Naive thymus-derived CD4-positive, alpha-beta T cell (primary cell): ENCODE measurements around the gene FBXO5. TPM values are rescaled to one million over a fixed set of nuclear protein-coding genes. Genes with fewer than 3 reads are reported as not detected.
"Not testable (repeated sequence)": the region's sequence is repeated elsewhere in the genome, so short reads cannot be mapped to it uniquely, and the experiment has no call there.

Experiments used
- ATAC-seq: fragments of 150-1000 bp; cut with Tn5 transposase; 2 replicates; pipeline ENCODE4 v1.10.0; 2021; ENCODE audit warnings: mild to moderate bottlenecking, moderate library complexity
- CTCF ChIA-PET: fragments of 350-600 bp; sonication (Branson Sonifier 250); formaldehyde crosslinking; loops from one replicate; lab custom pipeline; 2021; ENCODE audit warnings: antibody characterized with exemption; lab: Charles Lee
- POLR2A ChIA-PET: fragments of 350-600 bp; sonication (Branson Sonifier 250); formaldehyde crosslinking; loops from one replicate; lab custom pipeline; 2021; ENCODE audit warnings: antibody characterized with exemption, inconsistent platforms; lab: Charles Lee
- DNase-seq, 9 donors: peaks; one replicate each; pipeline versions ENCODE4 v3.0.0 to v3.0.0-alpha.2; 2020 to 2022; ENCODE audit warnings: mixed read lengths in 1 of 9
- H3K27ac ChIP-seq: one replicate; pipeline ENCODE4 v1.7.0; 2013; ENCODE audit warnings: mild to moderate bottlenecking, low read depth, low read length, moderate library complexity
- H3K27me3 ChIP-seq, 2 donors: one replicate each; pipeline ENCODE4 v1.7.0; 2013; ENCODE audit warnings: low read length in 2 of 2, mild to moderate bottlenecking in 2 of 2, moderate library complexity in 2 of 2; ENCODE audit not compliant: control insufficient read depth in 2 of 2, insufficient read depth in 2 of 2
- H3K36me3 ChIP-seq, 3 experiments: 1 replicate in 2 of 3; 2 replicates in 1 of 3; pipeline ENCODE4 v1.7.0; 2013; ENCODE audit warnings: low read length in 3 of 3, mild to moderate bottlenecking in 3 of 3, moderate library complexity in 1 of 3; ENCODE audit not compliant: insufficient read depth in 3 of 3, control insufficient read depth in 2 of 3
- H3K4me1 ChIP-seq, 2 donors: one replicate each; pipeline ENCODE4 v1.7.0; 2013; ENCODE audit warnings: low read length in 2 of 2, mild to moderate bottlenecking in 2 of 2, moderate library complexity in 1 of 2; ENCODE audit not compliant: control insufficient read depth in 2 of 2, insufficient read depth in 2 of 2
- H3K4me3 ChIP-seq: 2 replicates; pipeline ENCODE4 v1.7.0; 2013; ENCODE audit warnings: mild to moderate bottlenecking, low read length
- H3K9me3 ChIP-seq, 3 experiments: 1 replicate in 2 of 3; 2 replicates in 1 of 3; pipeline ENCODE4 v1.7.0; 2013; ENCODE audit warnings: low read length in 3 of 3; ENCODE audit not compliant: control insufficient read depth in 2 of 3
- H3K27ac Mint-ChIP-seq, 9 donors: one replicate each; pipeline ENCODE4 v1.8.0; 2020 to 2022; ENCODE audit warnings: mixed read lengths in 9 of 9, mild to moderate bottlenecking in 8 of 9, moderate library complexity in 5 of 9, inconsistent platforms in 2 of 9
- H3K27me3 Mint-ChIP-seq, 5 donors: one replicate each; pipeline ENCODE4 v1.8.0; 2021 to 2022; ENCODE audit warnings: mixed read lengths in 5 of 5, mild to moderate bottlenecking in 1 of 5
- H3K36me3 Mint-ChIP-seq, 5 donors: one replicate each; pipeline ENCODE4 v1.8.0; 2020 to 2022; ENCODE audit warnings: mixed read lengths in 5 of 5, mild to moderate bottlenecking in 3 of 5, inconsistent platforms in 1 of 5
- H3K4me1 Mint-ChIP-seq, 7 donors: one replicate each; pipeline ENCODE4 v1.8.0; 2020 to 2022; ENCODE audit warnings: mixed read lengths in 7 of 7, mild to moderate bottlenecking in 3 of 7, inconsistent platforms in 1 of 7
- H3K4me3 Mint-ChIP-seq, 10 donors: one replicate each; pipeline ENCODE4 v1.8.0; 2020 to 2022; ENCODE audit warnings: mild to moderate bottlenecking in 10 of 10, mixed read lengths in 10 of 10, moderate library complexity in 6 of 10, inconsistent platforms in 2 of 10
- H3K9me3 Mint-ChIP-seq, 11 donors: one replicate each; pipeline ENCODE4 v1.8.0; 2020 to 2022; ENCODE audit warnings: mixed read lengths in 11 of 11, mild to moderate bottlenecking in 4 of 11, inconsistent platforms in 1 of 11, moderate library complexity in 1 of 11
- intact Hi-C, 2 donors: fragments of 100-400 bp; cut with micrococcal nuclease; formaldehyde crosslinking; loops; one replicate each; pipeline ENCODE4 v1.15.1; 2023
- polyA plus RNA-seq, 2 donors: library from polyadenylated mRNA; unstranded; fragments of 300-500 nt; fragmentation: Illumina TruSeq; gene quantifications; one replicate each; pipeline ENCODE4 v1.2.3, GENCODE V29; 2021
- total RNA-seq, 6 experiments: library from RNA in 5 of 6; stranded (reverse) in 5 of 6; gene quantifications; 1 replicate in 5 of 6; 2 replicates in 1 of 6; pipeline ENCODE4 v1.2.3 and lab custom pipeline; 2021 to 2026

Gene FBXO5
- total and polyA plus RNA-seq, 7 experiments from 2014 or later, result 3.2 to 50.2 (median 9.0) TPM

DNA sequence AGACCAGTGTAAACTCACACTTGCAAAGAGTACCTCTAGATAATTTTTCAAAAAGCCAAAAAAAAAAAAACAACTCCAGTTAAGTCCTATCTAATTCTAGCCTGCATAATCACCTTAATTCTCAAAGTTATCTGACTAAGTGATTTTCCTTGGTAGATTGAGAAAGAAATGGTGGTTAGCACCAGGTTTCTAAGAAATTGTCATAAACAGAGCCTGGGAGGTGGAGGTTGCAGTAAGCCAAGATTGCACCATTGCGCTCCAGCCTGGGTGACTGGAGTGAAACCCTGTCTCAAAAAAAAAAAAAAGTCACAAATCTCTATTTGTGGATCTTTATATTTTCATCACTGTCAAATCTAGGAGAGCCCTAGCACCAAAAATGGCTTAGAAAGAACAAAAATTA is 8.9 kb downstream of the FBXO5 start:
- Mint-ChIP-seq H3K9me3 (peaks cover 7 to 32% (median 12%) of the 10 kb centered on the region in 11 donors), H3K4me1 (peaks cover 17 to 53% (median 23%) of the 10 kb centered on the region in 7 donors), H3K36me3 (peaks cover 24 to 77% (median 70%) of the 10 kb centered on the region in 5 donors), H3K4me3 (peak overlapping the region in 2 of 10 donors; percentile 8 to 60), H3K27ac (peak overlapping the region in 1 of 9 donors; percentile 46), H3K27me3 (no peaks in the 10 kb centered on the region)
- no peak overlapping the region for H3K27ac ChIP-seq
- H3K4me1 ChIP-seq, result peaks cover 0 to 5% of the 10 kb centered on the region in 2 donors
- DNase-seq (no peak), ATAC-seq (peak; percentile 18)
- CTCF ChIA-PET, result interaction anchor here (1.3 kb wide), 1 partner anchor 26 kb away, joined by 4 read pairs; no protein-coding TSS in a partner anchor
- no peaks in the 10 kb centered on the region for H3K27me3 ChIP-seq
- intact Hi-C loops, result loop anchor here (5.0 to 10.0 kb wide), 2 partner anchors 33 to 789 kb away; no protein-coding TSS in a partner anchor
- no peak overlapping the region for H3K4me3 ChIP-seq
- peaks cover 0 to 11% (median 0%) of the 10 kb centered on the region in 3 experiments for H3K9me3 ChIP-seq
- H3K36me3 ChIP-seq, result peaks cover 0 to 57% (median 17%) of the 10 kb centered on the region in 3 experiments
- POLR2A ChIA-PET, result no interaction called here

DNA sequence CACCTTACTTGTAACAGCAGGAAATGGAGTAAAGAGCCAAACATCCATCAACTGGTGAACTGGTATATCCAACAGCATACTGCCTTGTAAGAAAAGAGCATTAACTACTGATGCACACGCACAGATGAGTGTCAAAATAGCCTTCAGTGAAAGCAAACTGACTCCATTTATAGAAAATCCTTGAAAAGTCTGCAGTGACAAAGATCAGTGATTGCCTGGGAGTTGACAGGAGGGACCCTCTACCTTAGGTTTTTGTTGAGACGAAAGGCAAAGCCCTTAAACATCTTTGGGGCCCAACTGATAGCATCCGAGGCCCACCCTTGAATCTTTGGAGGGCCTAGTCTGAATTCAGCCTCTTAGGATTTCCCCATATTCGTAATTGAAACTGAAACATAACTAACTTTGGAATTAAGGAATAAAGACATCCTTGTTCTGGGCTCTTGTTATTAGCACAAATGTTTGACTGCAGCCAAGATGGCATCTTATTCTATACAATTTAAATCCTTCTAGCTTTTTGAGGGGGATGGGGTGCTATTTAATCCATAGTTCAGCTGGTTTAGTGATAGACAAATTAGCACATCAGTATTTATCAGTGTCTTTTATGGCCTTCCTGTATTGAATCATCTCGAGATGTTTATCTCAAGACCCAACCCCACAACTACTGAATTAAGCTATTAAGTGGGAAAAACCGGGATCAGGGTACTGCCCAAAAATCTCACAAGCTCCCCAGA is 13.0 kb downstream of the FBXO5 start:
- POLR2A ChIA-PET, result no interaction called here
- no peak overlapping the region for H3K27ac ChIP-seq
- H3K27me3 Mint-ChIP-seq, result peaks cover 0 to 13% (median 0%) of the 10 kb centered on the region in 5 donors
- CTCF ChIA-PET, result no interaction called here
- intact Hi-C loops, result loop anchor here (5.0 to 10.0 kb wide), 2 partner anchors 37 to 785 kb away; no protein-coding TSS in a partner anchor
- DNase-seq (no peak), ATAC-seq (no peak)
- H3K4me1 Mint-ChIP-seq, result peaks cover 2 to 19% (median 3%) of the 10 kb centered on the region in 7 donors
- H3K36me3 Mint-ChIP-seq, result peaks cover 27 to 67% (median 63%) of the 10 kb centered on the region in 5 donors
- peaks cover 0 to 11% (median 0%) of the 10 kb centered on the region in 3 experiments for H3K9me3 ChIP-seq
- no peaks in the 10 kb centered on the region for H3K27me3 ChIP-seq
- no peak overlapping the region for H3K4me3 Mint-ChIP-seq
- no peak overlapping the region for H3K27ac Mint-ChIP-seq
- peaks cover 0 to 3% of the 10 kb centered on the region in 2 donors for H3K4me1 ChIP-seq
- no peak overlapping the region for H3K4me3 ChIP-seq
- peaks cover 14 to 67% (median 41%) of the 10 kb centered on the region in 11 donors for H3K9me3 Mint-ChIP-seq
- peaks cover 0 to 53% (median 17%) of the 10 kb centered on the region in 3 experiments for H3K36me3 ChIP-seq

DNA sequence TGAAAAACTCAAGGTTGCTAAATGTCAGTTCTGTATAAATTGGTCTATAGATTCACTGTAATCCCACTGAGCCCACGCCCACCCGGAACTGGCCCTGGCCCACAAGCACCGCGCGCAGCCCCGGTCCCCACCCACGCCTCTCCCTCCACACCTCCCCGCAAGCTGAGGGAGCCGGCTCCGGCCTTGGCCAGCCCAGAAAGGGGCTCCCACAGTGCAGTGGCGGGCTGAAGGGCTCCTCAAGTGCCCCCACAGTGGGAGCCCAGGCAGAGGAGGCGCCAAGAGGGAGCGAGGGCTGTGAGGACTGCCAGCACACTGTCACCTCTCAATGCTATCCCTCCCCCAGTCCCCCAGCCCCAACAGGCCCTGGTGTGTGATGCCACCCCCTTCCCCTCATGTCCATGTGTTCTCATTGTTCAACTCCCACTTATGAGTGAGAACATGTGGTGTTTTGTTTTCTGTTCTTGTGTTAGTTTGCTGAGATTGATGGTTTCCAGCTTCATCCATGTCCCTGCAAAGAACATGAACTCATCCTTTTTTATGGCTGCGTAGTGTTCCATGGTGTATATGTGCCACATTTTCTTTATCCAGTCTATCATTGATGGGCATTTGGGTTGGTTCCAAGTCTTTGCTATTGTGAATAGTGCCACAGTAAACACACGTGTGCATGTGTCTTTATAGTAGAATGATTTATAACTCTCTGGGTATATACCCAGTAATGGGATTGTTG is 16.5 kb downstream of the FBXO5 start:
- H3K4me3 Mint-ChIP-seq, H3K4me1 ChIP-seq, H3K4me3 ChIP-seq, POLR2A ChIA-PET, intact Hi-C loops, CTCF ChIA-PET, ATAC-seq, H3K27ac ChIP-seq, H3K27ac Mint-ChIP-seq, H3K27me3 ChIP-seq, H3K4me1 Mint-ChIP-seq, DNase-seq: not testable (repeated sequence)
- Mint-ChIP-seq H3K36me3 (peaks cover 22 to 36% (median 32%) of the 10 kb centered on the region in 5 donors), H3K9me3 (peaks cover 17 to 71% (median 42%) of the 10 kb centered on the region in 11 donors), H3K27me3 (peaks cover 7 to 36% (median 8%) of the 10 kb centered on the region in 5 donors)
- Histone ChIP-seq H3K9me3 (peaks cover 0 to 11% (median 0%) of the 10 kb centered on the region in 3 experiments), H3K36me3 (peaks cover 0 to 20% (median 3%) of the 10 kb centered on the region in 3 experiments)

DNA sequence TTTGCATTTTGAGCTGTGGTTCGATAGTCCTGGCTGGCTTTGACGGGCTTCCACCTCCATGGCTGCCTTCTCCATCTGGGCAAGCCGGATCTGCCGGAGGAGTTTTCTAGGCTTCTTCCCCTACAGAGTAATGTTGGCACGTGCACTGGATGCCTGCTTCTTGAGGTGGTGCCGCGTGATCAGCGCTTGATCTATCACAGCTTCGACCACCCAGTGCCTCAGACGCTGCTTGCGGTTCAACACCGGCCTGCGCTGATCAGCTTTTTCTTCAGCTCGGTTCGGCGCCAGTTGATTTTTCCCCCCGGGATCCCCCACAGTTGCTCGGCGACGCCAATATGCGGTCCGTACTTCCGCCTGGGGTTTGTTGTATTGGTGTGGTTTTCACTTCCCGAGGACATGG is 23.5 kb downstream of the FBXO5 start:
- H3K4me3 ChIP-seq, result no peak overlapping the region
- POLR2A ChIA-PET, result no interaction called here
- peaks cover 0 to 4% (median 0%) of the 10 kb centered on the region in 5 donors for H3K36me3 Mint-ChIP-seq
- H3K4me1 Mint-ChIP-seq, result no peaks in the 10 kb centered on the region
- ATAC-seq, result no peak
- no peak overlapping the region for H3K27ac Mint-ChIP-seq
- no peaks in the 10 kb centered on the region for H3K36me3 ChIP-seq
- CTCF ChIA-PET, result no interaction called here
- no peaks in the 10 kb centered on the region for H3K4me1 ChIP-seq
- H3K27ac ChIP-seq, result no peak overlapping the region
- H3K4me3 Mint-ChIP-seq, result no peak overlapping the region
- DNase-seq, result no peak
- H3K27me3 ChIP-seq, result no peaks in the 10 kb centered on the region
- H3K9me3 ChIP-seq, result no peaks in the 10 kb centered on the region
- peaks cover 0 to 4% (median 0%) of the 10 kb centered on the region in 11 donors for H3K9me3 Mint-ChIP-seq
- H3K27me3 Mint-ChIP-seq, result peaks cover 13 to 36% (median 22%) of the 10 kb centered on the region in 5 donors
- intact Hi-C loops, result no loop called here

DNA sequence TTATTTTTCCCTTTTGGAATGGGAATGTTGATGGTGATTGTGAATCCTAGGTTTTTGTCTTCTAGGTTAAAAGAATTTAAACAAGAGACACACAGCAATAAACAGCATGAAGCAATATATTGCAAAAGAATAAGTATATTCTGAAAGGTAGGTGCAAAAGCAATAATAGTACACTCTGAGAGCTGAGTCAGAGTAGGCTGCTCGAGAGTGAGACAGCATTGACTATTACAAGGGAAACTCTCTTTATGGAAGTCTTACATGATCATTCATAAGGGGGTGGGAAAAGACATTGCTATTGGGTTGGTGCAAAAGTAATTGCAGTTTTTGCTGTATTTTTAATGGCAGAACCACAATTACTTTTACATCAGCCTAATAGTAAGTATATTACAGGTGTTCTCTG is 25.0 kb downstream of the FBXO5 start:
- no peak overlapping the region for H3K27ac Mint-ChIP-seq
- POLR2A ChIA-PET, result no interaction called here

DNA sequence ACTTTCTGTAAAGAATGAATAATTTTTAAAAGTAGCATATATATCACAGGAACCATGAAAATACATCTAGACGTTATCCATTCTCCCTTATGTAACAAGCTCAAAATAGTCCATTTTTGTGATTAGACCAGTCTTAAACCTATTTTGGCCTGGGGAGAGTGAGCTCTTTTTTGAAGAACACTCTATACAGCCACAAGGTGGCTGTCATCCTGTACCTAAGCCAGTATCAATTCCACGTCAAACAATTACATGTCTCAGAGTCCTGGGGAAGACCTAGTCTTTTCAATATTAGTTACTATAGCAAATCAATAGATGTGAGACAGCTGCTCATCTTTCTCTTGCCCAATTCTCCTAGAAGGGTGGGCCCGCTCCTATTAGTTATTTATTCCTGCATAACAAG is 28.4 kb downstream of the FBXO5 start:
- no peaks in the 10 kb centered on the region for H3K9me3 ChIP-seq
- peaks cover 11 to 33% (median 26%) of the 10 kb centered on the region in 5 donors for H3K27me3 Mint-ChIP-seq
- no peak overlapping the region for H3K4me3 ChIP-seq
- no peaks in the 10 kb centered on the region for H3K9me3 Mint-ChIP-seq
- H3K27ac Mint-ChIP-seq, result no peak overlapping the region
- intact Hi-C loops, result loop anchor here (1.0 kb wide), 1 partner anchor 70 kb away; no protein-coding TSS in a partner anchor
- no peaks in the 10 kb centered on the region for H3K4me1 ChIP-seq
- ATAC-seq (no peak), DNase-seq (no peak)
- no peaks in the 10 kb centered on the region for H3K36me3 Mint-ChIP-seq
- no peak overlapping the region for H3K27ac ChIP-seq
- ChIA-PET POLR2A (no interaction called here), CTCF (interaction anchor here (0.5 to 1.6 kb wide), 5 partner anchors 9 to 71 kb away, joined by 3 to 4 read pairs (median 3); no protein-coding TSS in a partner anchor)
- H3K36me3 ChIP-seq, result no peaks in the 10 kb centered on the region
- peaks cover 0 to 7% of the 10 kb centered on the region in 2 donors for H3K27me3 ChIP-seq
- no peak overlapping the region for H3K4me3 Mint-ChIP-seq
- peaks cover 0 to 4% (median 0%) of the 10 kb centered on the region in 7 donors for H3K4me1 Mint-ChIP-seq

More for the DNA sequence above, 25.0 kb downstream of the FBXO5 start:
- ATAC-seq (no peak), DNase-seq (no peak)
- no peak overlapping the region for H3K27ac ChIP-seq
- Mint-ChIP-seq H3K27me3 (peaks cover 18 to 40% (median 22%) of the 10 kb centered on the region in 5 donors), H3K9me3 (no peaks in the 10 kb centered on the region), H3K4me1 (no peaks in the 10 kb centered on the region), H3K4me3 (no peak overlapping the region), H3K36me3 (peaks cover 0 to 4% (median 0%) of the 10 kb centered on the region in 5 donors)
- H3K4me1 ChIP-seq, result no peaks in the 10 kb centered on the region
- intact Hi-C loops, result no loop called here
- H3K4me3 ChIP-seq, result no peak overlapping the region
- CTCF ChIA-PET, result interaction anchor here (0.7 kb wide), 1 partner anchor 20 kb away, joined by 3 read pairs; no protein-coding TSS in a partner anchor
- H3K27me3 ChIP-seq, result no peaks in the 10 kb centered on the region
- H3K36me3 ChIP-seq, result no peaks in the 10 kb centered on the region
- H3K9me3 ChIP-seq, result no peaks in the 10 kb centered on the region
